ENCODE results near the gene TRAPPC6A. TPM values are rescaled to one million over a fixed set of nuclear protein-coding genes. Genes with fewer than 3 reads are reported as not detected.

TRAPPC6A gene
- total and polyA plus RNA-seq, 2 donors = 37.9 to 61.4 TPM

GRCh38 chr19:45179072-45179891 is 1.2 kb upstream of the TRAPPC6A start:
- H3K9me3 ChIP-seq (ENCODE audit: control insufficient read depth in 2 of 2, insufficient read depth in 1 of 2, low read length in 1 of 2) = no peaks in the 10 kb centered on the region
- WGBS = 8% methylated on average over 97 of the region's 97 CpGs
- peak overlapping the region; percentile 76 to 89 for H3K4me3 ChIP-seq (ENCODE audit: low read length in 2 of 2)
- peak in 1 of 9 donors; percentile 21 for DNase-seq (ENCODE audit: low read depth in 6 of 9, low spot score in 9 of 9)
- peak overlapping the region; percentile 84 to 90 for H3K27ac ChIP-seq (ENCODE audit: low read depth in 1 of 2, low read length in 1 of 2)
- H3K36me3 ChIP-seq (ENCODE audit: control insufficient read depth in 2 of 2, insufficient read depth in 2 of 2, low read length in 1 of 2) = peaks cover 3 to 5% of the 10 kb centered on the region in 2 donors
- peaks cover 18 to 22% of the 10 kb centered on the region in 2 donors for H3K4me1 ChIP-seq (ENCODE audit: control insufficient read depth in 2 of 2, insufficient read depth in 2 of 2, low read length in 2 of 2)
- H3K27me3 ChIP-seq (ENCODE audit: control insufficient read depth in 2 of 2, insufficient read depth in 1 of 2, low read length in 1 of 2) = peaks cover 0 to 2% of the 10 kb centered on the region in 2 donors

DNA sequence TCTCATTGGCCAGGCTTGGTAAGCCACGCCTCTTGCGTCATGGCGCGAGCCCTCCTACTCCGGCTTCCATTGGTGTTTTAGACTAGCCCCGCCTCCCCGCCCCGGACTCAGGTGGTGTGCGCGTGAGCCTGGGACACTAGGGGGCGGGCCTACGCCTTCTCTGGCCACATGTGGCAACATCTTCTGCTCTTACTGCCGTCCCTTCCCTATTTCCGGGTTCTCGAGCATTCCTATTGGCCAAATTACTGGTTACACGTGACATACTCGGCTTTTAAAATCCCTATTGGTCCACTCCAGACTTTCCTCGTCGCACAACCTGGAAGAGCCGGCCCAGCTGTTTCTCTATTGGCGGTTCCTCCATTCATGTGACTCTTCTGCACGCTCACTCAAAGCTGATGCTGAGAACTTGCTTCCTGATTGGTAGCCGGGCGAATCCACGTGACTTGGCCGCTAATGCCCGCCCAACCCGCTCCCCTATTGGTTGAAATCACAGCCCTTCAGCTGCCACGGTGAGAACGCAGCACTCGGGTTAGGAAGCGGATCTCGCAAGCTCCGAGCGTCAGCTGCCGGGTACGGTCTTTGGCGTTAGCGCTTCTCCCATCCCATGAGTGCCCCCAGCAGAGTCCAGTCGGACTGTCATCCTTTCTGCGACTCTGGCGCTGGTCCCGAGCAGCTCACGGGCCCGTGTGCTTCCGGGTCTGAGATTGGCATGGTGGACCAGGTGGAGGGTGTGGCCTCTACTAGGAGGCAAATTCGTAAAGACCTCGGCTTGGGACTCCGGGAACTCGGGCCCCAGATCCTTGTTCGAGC is 430 bp upstream of the TRAPPC6A start, which contains the start of gene BLOC1S3:
TSS of gene BLOC1S3 (plus strand) at position 523 of the 810 bp plus-strand sequence. CDS start 513 bp downstream, outside the sequence.
- Histone ChIP-seq H3K36me3 (ENCODE audit: control insufficient read depth in 2 of 2, insufficient read depth in 2 of 2, low read length in 1 of 2) (peaks cover 3 to 5% of the 10 kb centered on the region in 2 donors), H3K9me3 (ENCODE audit: control insufficient read depth in 2 of 2, insufficient read depth in 1 of 2, low read length in 1 of 2) (peaks cover 0 to 3% of the 10 kb centered on the region in 2 donors), H3K27me3 (ENCODE audit: control insufficient read depth in 2 of 2, insufficient read depth in 1 of 2, low read length in 1 of 2) (peaks cover 0 to 2% of the 10 kb centered on the region in 2 donors), H3K27ac (ENCODE audit: low read depth in 1 of 2, low read length in 1 of 2) (peak within 1 kb of the TSS; percentile 89 to 90), H3K4me3 (ENCODE audit: low read length in 2 of 2) (peak within 1 kb of the TSS; percentile 76 to 89), H3K4me1 (ENCODE audit: control insufficient read depth in 2 of 2, insufficient read depth in 2 of 2, low read length in 2 of 2) (peaks cover 21 to 30% of the 10 kb centered on the region in 2 donors)
- peak; percentile 99 to 100 (median 100) for DNase-seq (ENCODE audit: low read depth in 6 of 9, low spot score in 9 of 9)
- under 1% methylated on average over 51 of the region's 51 CpGs for WGBS

- DNase-seq (ENCODE audit: low read depth in 6 of 9, low spot score in 9 of 9) = no peak
- WGBS = 93% methylated on average over 10 of the region's 10 CpGs
- Histone ChIP-seq H3K9me3 (ENCODE audit: control insufficient read depth in 2 of 2, insufficient read depth in 1 of 2, low read length in 1 of 2) (peaks cover 0 to 3% of the 10 kb centered on the region in 2 donors), H3K4me3 (ENCODE audit: low read length in 2 of 2) (no peak overlapping the region), H3K27ac (ENCODE audit: low read depth in 1 of 2, low read length in 1 of 2) (no peak overlapping the region), H3K36me3 (ENCODE audit: control insufficient read depth in 2 of 2, insufficient read depth in 2 of 2, low read length in 1 of 2) (no peaks in the 10 kb centered on the region), H3K4me1 (ENCODE audit: control insufficient read depth in 2 of 2, insufficient read depth in 2 of 2, low read length in 2 of 2) (peaks cover 33 to 53% of the 10 kb centered on the region in 2 donors), H3K27me3 (ENCODE audit: control insufficient read depth in 2 of 2, insufficient read depth in 1 of 2, low read length in 1 of 2) (peaks cover 0 to 2% of the 10 kb centered on the region in 2 donors)
These were observed 2.3 kb downstream of the TRAPPC6A start for GRCh38 chr19:45175515-45176345.

DNA sequence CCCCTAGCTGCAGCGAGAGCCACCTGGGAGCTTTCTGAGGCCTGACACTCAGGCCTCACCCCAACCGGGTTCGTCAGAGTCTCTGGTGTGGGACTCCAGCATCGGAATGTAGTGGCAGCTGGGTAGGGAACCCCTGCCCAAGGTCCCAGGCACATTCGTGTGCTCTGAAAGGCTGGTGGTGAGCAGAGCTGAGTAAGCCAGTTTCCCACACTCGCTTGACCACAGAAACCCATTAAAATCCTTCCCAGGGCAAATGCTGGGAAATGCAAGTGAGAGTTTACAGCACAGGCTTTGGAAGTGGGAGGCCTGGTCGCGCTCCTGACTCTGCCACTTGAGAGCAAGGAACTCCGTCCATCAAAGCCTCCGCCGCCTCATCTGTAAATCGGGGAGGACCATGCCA is 4.2 kb downstream of the TRAPPC6A start:
- no peaks in the 10 kb centered on the region for H3K27me3 ChIP-seq (ENCODE audit: control insufficient read depth in 2 of 2, insufficient read depth in 1 of 2, low read length in 1 of 2)
- H3K4me3 ChIP-seq (ENCODE audit: low read length in 2 of 2) = no peak overlapping the region
- no peaks in the 10 kb centered on the region for H3K36me3 ChIP-seq (ENCODE audit: control insufficient read depth in 2 of 2, insufficient read depth in 2 of 2, low read length in 1 of 2)
- peaks cover 0 to 3% of the 10 kb centered on the region in 2 donors for H3K9me3 ChIP-seq (ENCODE audit: control insufficient read depth in 2 of 2, insufficient read depth in 1 of 2, low read length in 1 of 2)
- 65% methylated on average over 12 of the region's 12 CpGs for WGBS
- no peak for DNase-seq (ENCODE audit: low read depth in 6 of 9, low spot score in 9 of 9)
- peak overlapping the region in 1 of 2 donors; percentile 24 for H3K27ac ChIP-seq (ENCODE audit: low read depth in 1 of 2, low read length in 1 of 2)
- peaks cover 22 to 48% of the 10 kb centered on the region in 2 donors for H3K4me1 ChIP-seq (ENCODE audit: control insufficient read depth in 2 of 2, insufficient read depth in 2 of 2, low read length in 2 of 2)

GRCh38 chr19:45172611-45173208 is 5.3 kb downstream of the TRAPPC6A start:
- no peak for DNase-seq (ENCODE audit: low read depth in 6 of 9, low spot score in 9 of 9)
- H3K27me3 ChIP-seq (ENCODE audit: control insufficient read depth in 2 of 2, insufficient read depth in 1 of 2, low read length in 1 of 2) = no peaks in the 10 kb centered on the region
- peak overlapping the region in 1 of 2 donors; percentile 53 for H3K27ac ChIP-seq (ENCODE audit: low read depth in 1 of 2, low read length in 1 of 2)
- H3K4me3 ChIP-seq (ENCODE audit: low read length in 2 of 2) = no peak overlapping the region
- H3K9me3 ChIP-seq (ENCODE audit: control insufficient read depth in 2 of 2, insufficient read depth in 1 of 2, low read length in 1 of 2) = peaks cover 0 to 3% of the 10 kb centered on the region in 2 donors
- H3K36me3 ChIP-seq (ENCODE audit: control insufficient read depth in 2 of 2, insufficient read depth in 2 of 2, low read length in 1 of 2) = no peaks in the 10 kb centered on the region
- 96% methylated on average over 17 of the region's 18 CpGs for WGBS
- peaks cover 22 to 45% of the 10 kb centered on the region in 2 donors for H3K4me1 ChIP-seq (ENCODE audit: control insufficient read depth in 2 of 2, insufficient read depth in 2 of 2, low read length in 2 of 2)

DNA sequence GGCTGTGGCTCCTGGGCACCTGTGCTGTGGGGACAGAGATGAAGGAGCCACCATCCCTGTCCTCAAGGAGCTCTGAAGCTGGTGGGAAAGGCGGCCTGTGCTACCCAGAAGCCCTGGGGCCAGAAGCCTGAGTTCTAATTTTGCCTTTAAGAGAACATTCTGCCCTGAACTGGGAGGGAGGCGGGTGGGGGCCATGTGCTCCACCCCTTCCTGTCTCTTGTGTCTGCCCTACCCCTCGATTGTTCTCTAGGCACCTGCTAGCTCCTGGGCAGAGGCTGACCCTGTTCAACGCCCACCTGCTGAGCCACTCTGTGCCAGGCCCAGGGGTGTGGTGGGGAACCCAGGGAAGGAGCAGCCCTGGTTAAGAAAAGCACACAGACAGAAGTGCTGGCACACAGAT is 5.9 kb downstream of the TRAPPC6A start:
- Histone ChIP-seq H3K27me3 (ENCODE audit: control insufficient read depth in 2 of 2, insufficient read depth in 1 of 2, low read length in 1 of 2) (no peaks in the 10 kb centered on the region), H3K9me3 (ENCODE audit: control insufficient read depth in 2 of 2, insufficient read depth in 1 of 2, low read length in 1 of 2) (peaks cover 0 to 3% of the 10 kb centered on the region in 2 donors), H3K27ac (ENCODE audit: low read depth in 1 of 2, low read length in 1 of 2) (peak overlapping the region in 1 of 2 donors; percentile 53), H3K4me3 (ENCODE audit: low read length in 2 of 2) (no peak overlapping the region), H3K4me1 (ENCODE audit: control insufficient read depth in 2 of 2, insufficient read depth in 2 of 2, low read length in 2 of 2) (peaks cover 16 to 39% of the 10 kb centered on the region in 2 donors), H3K36me3 (ENCODE audit: control insufficient read depth in 2 of 2, insufficient read depth in 2 of 2, low read length in 1 of 2) (no peaks in the 10 kb centered on the region)
- peak in 2 of 9 donors; percentile 33 to 55 for DNase-seq (ENCODE audit: low read depth in 6 of 9, low spot score in 9 of 9)
- 34% methylated on average over 4 of the region's 4 CpGs for WGBS

- WGBS = 37% methylated on average over 7 of the region's 7 CpGs
- no peak overlapping the region for H3K27ac ChIP-seq (ENCODE audit: low read depth in 1 of 2, low read length in 1 of 2)
- no peaks in the 10 kb centered on the region for H3K36me3 ChIP-seq (ENCODE audit: control insufficient read depth in 2 of 2, insufficient read depth in 2 of 2, low read length in 1 of 2)
- H3K9me3 ChIP-seq (ENCODE audit: control insufficient read depth in 2 of 2, insufficient read depth in 1 of 2, low read length in 1 of 2) = peaks cover 0 to 3% of the 10 kb centered on the region in 2 donors
- no peaks in the 10 kb centered on the region for H3K27me3 ChIP-seq (ENCODE audit: control insufficient read depth in 2 of 2, insufficient read depth in 1 of 2, low read length in 1 of 2)
- H3K4me3 ChIP-seq (ENCODE audit: low read length in 2 of 2) = no peak overlapping the region
- peaks cover 15 to 44% of the 10 kb centered on the region in 2 donors for H3K4me1 ChIP-seq (ENCODE audit: control insufficient read depth in 2 of 2, insufficient read depth in 2 of 2, low read length in 2 of 2)
- peak in 1 of 9 donors; percentile 45 for DNase-seq (ENCODE audit: low read depth in 6 of 9, low spot score in 9 of 9)
These were observed 6.8 kb downstream of the TRAPPC6A start for GRCh38 chr19:45171211-45171623.
